Stimulated activated CD8-positive, alpha-beta memory T cell treated with anti-CD3 and anti-CD28 coated beads, Interleukin-12 subunit alpha, Interleukin-12 subunit beta, amount 100 ng/mL, for 24 hours (primary cell): ENCODE data around the gene FBXO42.
"Not testable (repeated sequence)": the region's sequence is repeated elsewhere in the genome, so short reads cannot be mapped to it uniquely, and the experiment has no call there.

Experiments
- DNase-seq: peaks from one replicate; pipeline ENCODE4 v3.0.0-alpha.2; 2020; ENCODE audit errors: extremely low read depth

FBXO42 gene

GRCh38 chr1:16222716-16223115, 129.6 kb downstream of the FBXO42 start:
- DNase-seq = not testable (repeated sequence)

- DNase-seq = no peak
Measured at GRCh38 chr1:16221499-16221898, 130.8 kb downstream of the FBXO42 start.

GRCh38 chr1:16219968-16220500, 132.2 kb downstream of the FBXO42 start:
- no peak for DNase-seq

GRCh38 chr1:16218674-16219071, 133.6 kb downstream of the FBXO42 start:
- no peak for DNase-seq

- no peak for DNase-seq
Measured at GRCh38 chr1:16218014-16218673, 134.1 kb downstream of the FBXO42 start.

- DNase-seq = peak; percentile 80
Measured at GRCh38 chr1:16217061-16217785, 135.1 kb downstream of the FBXO42 start.

GRCh38 chr1:16215882-16216753, 136.2 kb downstream of the FBXO42 start:
- DNase-seq = no peak

GRCh38 chr1:16215240-16215639, 137.0 kb downstream of the FBXO42 start:
- DNase-seq = not testable (repeated sequence)

GRCh38 chr1:16213544-16213943, 138.7 kb downstream of the FBXO42 start:
- not testable (repeated sequence) for DNase-seq

- no peak for DNase-seq
Measured at GRCh38 chr1:16213013-16213412, 139.3 kb downstream of the FBXO42 start.

- no peak for DNase-seq
Measured at GRCh38 chr1:16212251-16212961, 139.9 kb downstream of the FBXO42 start, which contains the start of gene ARHGEF19. ARHGEF19 (minus strand) TSS chr1:16212652; CDS start chr1:16209054, 3,598 bp downstream.

- DNase-seq = no peak
Measured at GRCh38 chr1:16211824-16212223, 140.5 kb downstream of the FBXO42 start.

GRCh38 chr1:16210581-16210980, 141.7 kb downstream of the FBXO42 start:
- no peak for DNase-seq

GRCh38 chr1:16209847-16210407, 142.4 kb downstream of the FBXO42 start:
- DNase-seq = no peak

GRCh38 chr1:16209132-16209846, 143.0 kb downstream of the FBXO42 start:
- no peak for DNase-seq

GRCh38 chr1:16208270-16208987, 143.9 kb downstream of the FBXO42 start:
- DNase-seq = no peak

GRCh38 chr1:16207318-16208269, 144.7 kb downstream of the FBXO42 start:
- DNase-seq = no peak

GRCh38 chr1:16206547-16207317, 145.5 kb downstream of the FBXO42 start:
- peak; percentile 86 for DNase-seq
